Measurements from ENCODE around the gene KRTAP1-5.
"Not testable (repeated sequence)": the region's sequence is repeated elsewhere in the genome, so short reads cannot be mapped to it uniquely, and the experiment has no call there.

The KRTAP1-5 gene

GRCh38 chr17:41058741-41059140 is 31.7 kb upstream of the KRTAP1-5 start:
- TF ChIP-seq POLR2A (IDR thresholded peaks at IDR 0.05; ENCODE audit: low read length) = no peak
- TF ChIP-seq GATA1 (IDR thresholded peaks at IDR 0.05; ENCODE audit: low read depth, low read length) = no peak
- DNase-seq = no peak

GRCh38 chr17:41057547-41057946 is 30.5 kb upstream of the KRTAP1-5 start:
- TF ChIP-seq GATA1 (IDR thresholded peaks at IDR 0.05; ENCODE audit: low read depth, low read length) = no peak
- TF ChIP-seq POLR2A (IDR thresholded peaks at IDR 0.05; ENCODE audit: low read length) = no peak
- DNase-seq = no peak

GRCh38 chr17:41055130-41055529 is 28.1 kb upstream of the KRTAP1-5 start, which contains the start of gene KRTAP2-2:
Gene KRTAP2-2, minus strand, starts transcription at chr17:41055230. Its CDS starts 19 bp downstream, at chr17:41055211.
- DNase-seq = not testable (repeated sequence)

GRCh38 chr17:41054556-41054955 is 27.5 kb upstream of the KRTAP1-5 start:
- DNase-seq = not testable (repeated sequence)

GRCh38 chr17:41054025-41054424 is 27.0 kb upstream of the KRTAP1-5 start:
- no peak for TF ChIP-seq POLR2A (IDR thresholded peaks at IDR 0.05; ENCODE audit: low read length)
- no peak for TF ChIP-seq GATA1 (IDR thresholded peaks at IDR 0.05; ENCODE audit: low read depth, low read length)
- DNase-seq = no peak

- TF ChIP-seq POLR2A (IDR thresholded peaks at IDR 0.05; ENCODE audit: low read length) (no peak), GATA1 (IDR thresholded peaks at IDR 0.05; ENCODE audit: low read depth, low read length) (no peak)
- DNase-seq = no peak
These were observed 25.6 kb upstream of the KRTAP1-5 start for GRCh38 chr17:41052566-41052965.

- TF ChIP-seq POLR2A (IDR thresholded peaks at IDR 0.05; ENCODE audit: low read length) (no peak), GATA1 (IDR thresholded peaks at IDR 0.05; ENCODE audit: low read depth, low read length) (no peak)
- DNase-seq = no peak
These were observed 22.1 kb upstream of the KRTAP1-5 start for GRCh38 chr17:41049110-41049509.

GRCh38 chr17:41048441-41048840 is 21.4 kb upstream of the KRTAP1-5 start:
- DNase-seq = no peak
- no peak for TF ChIP-seq GATA1 (IDR thresholded peaks at IDR 0.05; ENCODE audit: low read depth, low read length)
- TF ChIP-seq POLR2A (IDR thresholded peaks at IDR 0.05; ENCODE audit: low read length) = no peak

GRCh38 chr17:41046735-41047465 is 19.9 kb upstream of the KRTAP1-5 start, which contains the start of gene KRTAP2-1:
Gene KRTAP2-1, minus strand, starts transcription at chr17:41047316. Its CDS starts 49 bp downstream, at chr17:41047267.
- not testable (repeated sequence) for DNase-seq

- DNase-seq = no peak
- TF ChIP-seq POLR2A (IDR thresholded peaks at IDR 0.05; ENCODE audit: low read length) (no peak), GATA1 (IDR thresholded peaks at IDR 0.05; ENCODE audit: low read depth, low read length) (no peak)
These were observed 15.9 kb upstream of the KRTAP1-5 start for GRCh38 chr17:41042953-41043352.

- not testable (repeated sequence) for DNase-seq
These were observed 14.0 kb upstream of the KRTAP1-5 start, which contains the start of gene KRTAP1-1 for GRCh38 chr17:41040783-41041571. Gene KRTAP1-1, minus strand, starts transcription at chr17:41041450. Its CDS starts 53 bp downstream, at chr17:41041397.

- no peak for TF ChIP-seq POLR2A (IDR thresholded peaks at IDR 0.05; ENCODE audit: low read length)
- TF ChIP-seq GATA1 (IDR thresholded peaks at IDR 0.05; ENCODE audit: low read depth, low read length) = no peak
- no peak for DNase-seq
These were observed 10.9 kb upstream of the KRTAP1-5 start for GRCh38 chr17:41037853-41038350.

- not testable (repeated sequence) for DNase-seq
These were observed 7.4 kb upstream of the KRTAP1-5 start, which contains the start of gene KRTAP1-3 for GRCh38 chr17:41034346-41034935. Gene KRTAP1-3, minus strand, starts transcription at chr17:41034874. Its CDS starts 53 bp downstream, at chr17:41034821.

- no peak for DNase-seq
- TF ChIP-seq GATA1 (IDR thresholded peaks at IDR 0.05; ENCODE audit: low read depth, low read length) (no peak), POLR2A (IDR thresholded peaks at IDR 0.05; ENCODE audit: low read length) (no peak)
These were observed 2.7 kb upstream of the KRTAP1-5 start, which contains the start of gene KRTAP1-4 for GRCh38 chr17:41029633-41030245. Gene KRTAP1-4, minus strand, starts transcription at chr17:41030195. Its CDS starts 117 bp downstream, at chr17:41030078.
